ENCODE measurements around the gene SGCD. TPM values are rescaled to one million over a fixed set of nuclear protein-coding genes. Genes with fewer than 3 reads are reported as not detected.
A peak's percentile ranks its signal among the peaks of the same experiment; 100 is the strongest.

SGCD gene
- total and polyA plus RNA-seq, 2 of the 4 experiments (the other 2 are of a cell fraction): 5.8 to 10.6 TPM

DNA sequence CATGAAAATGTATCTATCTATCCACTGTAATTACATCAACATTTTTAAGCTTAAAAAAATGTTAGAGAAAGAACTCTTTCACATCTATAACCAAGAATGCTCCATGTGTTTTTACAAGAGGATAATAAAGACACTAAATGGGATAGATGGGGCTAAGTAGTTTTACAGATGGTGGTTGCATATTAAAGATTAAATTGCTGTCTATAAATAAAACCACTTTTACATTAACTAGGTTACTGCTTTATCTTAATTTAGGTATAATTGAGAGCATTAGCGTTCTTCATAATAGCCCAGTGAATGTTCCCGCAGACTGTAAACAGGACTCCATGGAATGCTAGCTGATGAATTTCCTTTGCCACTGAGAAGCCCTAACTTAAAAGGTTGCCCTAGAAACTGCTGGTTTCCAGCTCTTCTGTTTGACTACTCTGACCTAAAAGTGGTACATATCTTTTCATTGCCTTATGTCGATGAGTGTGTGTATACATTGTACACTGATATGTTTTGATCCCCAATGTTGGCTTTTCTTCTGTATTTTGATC, 117.9 kb downstream of the SGCD start:
- no peak overlapping the region for H3K27ac ChIP-seq (ENCODE audit: insufficient read depth, low read length)
- BruUV-seq (replicated peaks): no TSS peak
- H2BK120ac ChIP-seq (ENCODE audit: low read depth, low read length): no peak overlapping the region
- H3K4me1 ChIP-seq (ENCODE audit: control insufficient read depth, insufficient read depth, low read length): peaks cover 2% of the 10 kb centered on the region; the same call in 1 of the 2 replicates
- no peak overlapping the region for H4K5ac ChIP-seq (ENCODE audit: low read depth, low read length)
- 40% methylated on average over 1 of the region's 3 CpGs; no CpG with 5 or more reads in 1 of the 2 experiments for WGBS, 2 experiments (ENCODE audit: extremely low coverage in 2 of 2, insufficient read length in 1 of 2)
- intact Hi-C loops (cut with micrococcal nuclease) (loop anchor here (1.0 kb wide), 1 partner anchor 501 kb away; no protein-coding TSS in a partner anchor), in situ Hi-C loops (cut with MboI; ENCODE audit: low sequenced_read_pairs) (no loop called here), dilution Hi-C loops (cut with HindIII; ENCODE audit: low sequenced_read_pairs, unreplicated experiment) (no loop called here)
- TF ChIP-seq CEBPB (IDR thresholded peaks at IDR 0.05; ENCODE audit: low read depth, low read length) (no peak), POLR2A (IDR thresholded peaks at IDR 0.05; ENCODE audit: low read depth, low read length) (no peak), CHD1 (IDR thresholded peaks at IDR 0.05; ENCODE audit: low read depth, low read length) (no peak), FOS (IDR thresholded peaks at IDR 0.05; ENCODE audit: low read depth, low read length) (no peak), BHLHE40 (IDR thresholded peaks at IDR 0.05; ENCODE audit: low read depth, low read length) (no peak), RAD21 (IDR thresholded peaks at IDR 0.05; ENCODE audit: low read length) (no peak), MXI1 (IDR thresholded peaks at IDR 0.05; ENCODE audit: borderline replicate concordance, low read depth, low read length) (no peak), RCOR1 (IDR thresholded peaks at IDR 0.05; ENCODE audit: insufficient replicate concordance, low read length) (no peak), RFX5 (IDR thresholded peaks at IDR 0.05; ENCODE audit: low read depth, low read length) (no peak)
- H2AK9ac ChIP-seq (replicated peaks; ENCODE audit: low read depth, low read length, poor library complexity): no peak overlapping the region
- H3K56ac ChIP-seq (ENCODE audit: extremely low read depth, insufficient read depth, low read length): no peak overlapping the region
- no peak overlapping the region for H2AFZ ChIP-seq (replicated peaks; ENCODE audit: low read length, poor library complexity)
- no peak overlapping the region for H3K23ac ChIP-seq (ENCODE audit: low read depth, low read length)
- no peak overlapping the region for H2BK20ac ChIP-seq (ENCODE audit: low read depth, low read length)
- H4K8ac ChIP-seq (ENCODE audit: low read depth in 2 of 2, low read length in 2 of 2): no peak overlapping the region
- H3K18ac ChIP-seq (ENCODE audit: low read depth, low read length): no peak overlapping the region
- no peaks in the 10 kb centered on the region for H3K36me3 ChIP-seq (ENCODE audit: control insufficient read depth, insufficient read depth, low read length)
- H3K9me3 ChIP-seq (ENCODE audit: control insufficient read depth, insufficient read depth, low read length): no peaks in the 10 kb centered on the region
- no peak overlapping the region for H2BK5ac ChIP-seq (ENCODE audit: low read depth, low read length, poor library complexity, severe bottlenecking)
- no peak overlapping the region for H3K4me3 ChIP-seq (ENCODE audit: insufficient read depth, low read depth, low read length)
- no peak overlapping the region for H2BK15ac ChIP-seq (ENCODE audit: low read depth, low read length)
- H3K27me3 ChIP-seq (ENCODE audit: control insufficient read depth, insufficient read depth, low read length): no peaks in the 10 kb centered on the region
- ATAC-seq (ENCODE audit: low read depth) (peak; percentile 77), DNase-seq (no peak)
- no peak overlapping the region for H2AK5ac ChIP-seq (ENCODE audit: low read depth, low read length)
- no peak overlapping the region for H4K91ac ChIP-seq (ENCODE audit: insufficient read depth, low read depth, low read length)
- H3K4me2 ChIP-seq (ENCODE audit: low read depth, low read length): no peak overlapping the region
- ChIA-PET CTCF (no interaction called here), POLR2A (ENCODE audit: unreplicated experiment) (no interaction called here)
- H3K79me1 ChIP-seq (ENCODE audit: low read depth in 1 of 2, low read length in 2 of 2): peaks cover 0 to 6% of the 10 kb centered on the region in 2 experiments; a peak in 1 of 4 replicates
- H3K4ac ChIP-seq (ENCODE audit: low read depth, low read length): no peak overlapping the region
- no peak overlapping the region for H3K9ac ChIP-seq (ENCODE audit: low read depth, low read length)
- H3K14ac ChIP-seq (replicated peaks; ENCODE audit: low read depth, low read length): no peak overlapping the region
- H4K20me1 ChIP-seq (ENCODE audit: insufficient read depth, low read length): no peaks in the 10 kb centered on the region
- H3K9me1 ChIP-seq (ENCODE audit: insufficient read depth, low read length): no peaks in the 10 kb centered on the region; the same call in 1 of the 2 replicates

Measured in IMR-90 (cell line).